HepG2 (cell line): ENCODE measurements around the gene SLC16A5. TPM values are rescaled to one million over a fixed set of nuclear protein-coding genes. Genes with fewer than 3 reads are reported as not detected.

Experiments
- E2F1 ChIP-seq: sonication (generic); formaldehyde crosslinking; IDR thresholded peaks from 2 replicates; pipeline ENCODE4 v1.5.0; 2020; ENCODE audit warnings: missing genetic modification reagents
- REXO4 ChIP-seq: sonication (generic); formaldehyde crosslinking; IDR thresholded peaks from 2 replicates; pipeline ENCODE4 v1.8.0; 2022; ENCODE audit warnings: missing genetic modification reagents, mild to moderate bottlenecking, borderline replicate concordance
- ZBTB33 ChIP-seq: sonication (generic); formaldehyde crosslinking; IDR thresholded peaks from 2 replicates; pipeline ENCODE4 v1.4.0; 2020; ENCODE audit warnings: missing genetic modification reagents
- ZEB1 ChIP-seq: IDR thresholded peaks from 2 replicates; pipeline ENCODE4 v1.6.1; 2012; ENCODE audit warnings: mild to moderate bottlenecking, low read depth, inconsistent platforms; ENCODE audit not compliant: insufficient replicate concordance
- ZKSCAN1 ChIP-seq: fragments of 150-350 bp; IDR thresholded peaks from 2 replicates; pipeline ENCODE4 v1.6.1; 2014; ENCODE audit warnings: low read length
- ZNF367 ChIP-seq: sonication (generic); formaldehyde crosslinking; IDR thresholded peaks from 2 replicates; pipeline ENCODE4 v1.4.0; 2020; ENCODE audit warnings: missing genetic modification reagents, borderline replicate concordance
- ZNF512B ChIP-seq: sonication (generic); formaldehyde crosslinking; IDR thresholded peaks from 2 replicates; pipeline ENCODE4 v1.5.1; 2020; ENCODE audit warnings: missing genetic modification reagents, mild to moderate bottlenecking, borderline replicate concordance
- ZNF614 ChIP-seq: IDR thresholded peaks from 2 replicates; pipeline ENCODE4 v1.6.1; 2018; ENCODE audit warnings: missing biosample characterization, missing genetic modification reagents, inconsistent platforms, borderline replicate concordance
- ZNF772 ChIP-seq: sonication (generic); formaldehyde crosslinking; IDR thresholded peaks from 2 replicates; pipeline ENCODE4 v1.5.0; 2020; ENCODE audit warnings: mild to moderate bottlenecking, missing genetic modification reagents
- ZNF83 ChIP-seq: sonication (generic); formaldehyde crosslinking; IDR thresholded peaks from 2 replicates; pipeline ENCODE4 v1.4.0; 2020; ENCODE audit warnings: missing genetic modification reagents, mild to moderate bottlenecking, borderline replicate concordance
- polyA plus RNA-seq, 8 experiments: library from polyadenylated mRNA; depleted of rRNA in 3 of 8; stranded (reverse) in 7 of 8; unstranded in 1 of 8; fragments of >200 nt; fragmentation: Illumina TruSeq in 4 of 8; extraction: Trizol in 4 of 8; gene quantifications; 2 replicates each; pipeline versions ENCODE4 v1.2.1 to v1.2.3, GENCODE V29; 2011 to 2016; ENCODE audit warnings: low read depth in 4 of 8, missing spikeins in 1 of 8, mixed read lengths in 1 of 8; ENCODE audit not compliant: insufficient read depth in 1 of 8
- total RNA-seq, 5 experiments: library from RNA; depleted of rRNA; stranded (reverse); fragments of >200 nt; fragmentation: Illumina TruSeq; extraction: Trizol; gene quantifications; 2 replicates each; pipeline ENCODE4 v1.2.3, GENCODE V29; 2016; ENCODE audit warnings: low read depth in 1 of 5

SLC16A5 gene
- total and polyA plus RNA-seq, 2 of the 13 experiments (the other 11 are each of a cell fraction or from before 2014, with no cell fraction given), result 0.69 to 5.6 TPM

- TF ChIP-seq E2F1, result no peak
- TF ChIP-seq ZKSCAN1, result no peak
- no peak for TF ChIP-seq ZEB1
- TF ChIP-seq ZBTB33 (CRISPR knock-in tag), result peak; percentile 96
- TF ChIP-seq ZNF614 (CRISPR knock-in tag), result no peak
- no peak for TF ChIP-seq ZNF512B
- no peak for TF ChIP-seq REXO4 (CRISPR knock-in tag)
- no peak for TF ChIP-seq ZNF83
- no peak for TF ChIP-seq ZNF367 (CRISPR knock-in tag)
- TF ChIP-seq ZNF772, result no peak
Measured at GRCh38 chr17:75124041-75124818, 36.5 kb downstream of the SLC16A5 start (continued).
